Measurements from ENCODE around the gene MUL1.

DNA sequence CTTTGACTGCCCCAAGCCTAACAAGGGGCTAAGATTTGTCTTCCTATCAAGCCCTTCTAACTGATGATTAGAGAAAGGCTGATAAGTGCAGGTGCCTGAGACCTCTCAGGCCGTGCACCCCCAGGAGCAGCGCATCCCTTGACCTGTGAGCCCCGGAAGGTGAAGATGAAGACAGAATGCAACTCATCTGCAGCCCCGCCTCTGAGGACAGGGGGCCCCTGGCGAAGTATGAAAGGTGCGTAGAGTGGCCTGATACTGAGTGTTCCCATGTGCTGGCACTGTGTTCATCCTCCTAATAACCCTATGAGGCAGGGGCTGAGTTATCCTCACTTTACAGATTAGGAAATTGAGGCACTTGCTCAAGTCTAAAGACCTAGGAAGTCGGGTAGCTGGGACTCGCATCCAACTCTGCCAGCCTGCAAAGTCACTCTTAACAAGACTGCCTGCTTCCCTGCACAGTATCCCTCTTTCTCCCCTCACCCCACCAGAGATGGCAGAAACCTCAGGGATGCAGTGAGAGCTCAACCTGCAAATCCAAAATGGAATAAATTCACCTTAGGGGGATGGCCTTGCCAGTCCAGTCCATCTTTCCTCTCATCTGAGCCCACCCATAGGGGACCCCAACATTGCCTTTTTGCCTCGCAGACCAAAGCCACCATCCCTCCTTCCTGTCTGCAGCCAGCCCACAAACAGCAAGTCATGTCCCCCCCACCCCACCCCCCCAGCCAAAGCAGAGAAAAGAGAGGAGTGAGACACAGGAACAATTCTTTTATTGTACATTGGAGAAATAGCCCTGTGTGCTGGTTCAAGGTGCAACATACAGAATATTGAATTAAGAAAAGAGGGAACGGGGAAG lies 26.1 kb downstream of the MUL1 start:
- TF ChIP-seq EZH2phosphoT487 (IDR thresholded peaks at IDR 0.05; ENCODE audit: insufficient read depth, low read depth) (no peak), EZH2 (IDR thresholded peaks at IDR 0.05; ENCODE audit: insufficient read depth, poor library complexity, severe bottlenecking) (no peak)

Data from GM23248 (cell line).